Stimulated activated CD4-positive, alpha-beta T cell treated with anti-CD3 and anti-CD28 coated beads, Interleukin-12 subunit alpha, Interleukin-12 subunit beta, amount 100 ng/mL, for 48 hours (primary cell): ENCODE results near the gene ADGRE2.
"Not testable (repeated sequence)": the region's sequence is repeated elsewhere in the genome, so short reads cannot be mapped to it uniquely, and the experiment has no call there.

ENCODE experiments used
- DNase-seq, 3 donors: peaks; one replicate each; pipeline ENCODE4 v3.0.0-alpha.2; 2020; ENCODE audit warnings: low read depth in 2 of 3, low spot score in 1 of 3

ADGRE2 gene

GRCh38 chr19:14780622-14781225, 2.4 kb upstream of the ADGRE2 start:
- DNase-seq, result not testable (repeated sequence)

DNA sequence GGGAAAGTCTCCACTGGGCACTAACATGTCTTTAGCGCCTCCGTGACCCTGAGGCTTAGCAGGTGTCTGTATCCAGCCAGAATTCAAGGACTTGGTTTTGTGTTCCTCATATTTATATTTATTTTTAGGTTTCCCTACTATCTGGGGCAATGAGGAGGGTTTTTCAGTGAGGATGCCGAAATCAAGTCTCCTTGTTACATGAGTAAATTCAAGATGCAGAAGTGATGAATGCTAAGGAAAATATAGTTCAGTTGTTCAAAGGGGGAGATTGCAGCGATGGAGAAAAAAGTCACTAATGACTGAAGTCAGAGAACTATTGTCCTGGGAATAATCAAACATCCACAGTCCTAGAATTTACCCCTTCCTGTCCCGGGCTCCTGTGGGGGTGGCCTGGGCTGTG, 791 bp upstream of the ADGRE2 start:
- DNase-seq, result no peak

- not testable (repeated sequence) for DNase-seq
These were observed 715 bp downstream of the ADGRE2 start for GRCh38 chr19:14777645-14778044.

GRCh38 chr19:14775869-14776586, 2.3 kb downstream of the ADGRE2 start:
- DNase-seq, result no peak

DNA sequence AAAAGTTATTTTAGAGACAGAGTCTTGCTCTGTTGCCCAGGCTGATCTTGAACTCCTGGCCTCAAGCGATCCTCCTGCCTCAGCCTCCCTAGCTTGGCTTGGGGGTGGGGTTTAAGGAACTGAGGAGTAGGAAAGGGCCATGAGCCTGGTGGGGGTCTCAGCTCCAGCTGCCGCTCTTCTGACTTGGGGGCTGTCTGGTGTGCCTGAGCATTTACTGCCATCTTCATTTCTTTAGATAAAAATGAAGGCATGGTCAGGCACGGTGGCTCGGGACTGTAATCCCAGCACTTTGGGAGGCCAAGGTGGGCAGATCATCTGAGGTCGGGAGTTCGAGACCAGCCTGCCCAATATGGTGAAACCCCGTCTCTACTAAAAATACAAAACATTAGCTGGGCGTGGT, 3.0 kb downstream of the ADGRE2 start:
- DNase-seq, result not testable (repeated sequence)

- no peak for DNase-seq
These were observed 4.0 kb downstream of the ADGRE2 start for GRCh38 chr19:14774373-14774772.

DNA sequence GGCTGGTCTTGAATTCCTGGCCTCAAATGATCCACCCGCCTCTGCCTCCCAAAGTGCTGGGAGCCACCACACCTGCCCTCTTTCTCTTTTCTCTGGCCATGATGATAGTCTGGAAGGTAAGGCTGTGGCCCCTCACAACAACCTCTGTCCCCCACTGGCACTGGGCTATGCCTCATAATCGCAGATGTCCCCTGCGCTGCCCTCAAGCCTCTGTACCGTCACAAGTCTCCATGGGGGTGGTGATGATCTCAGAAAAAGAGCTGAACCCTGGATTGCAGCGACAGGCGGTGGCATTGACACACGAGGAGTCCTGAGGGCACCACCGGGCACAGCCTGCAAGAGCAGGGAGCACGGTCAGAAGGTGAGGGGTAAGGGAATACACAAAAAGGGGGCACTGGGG, 4.6 kb downstream of the ADGRE2 start:
- DNase-seq, result not testable (repeated sequence)

DNA sequence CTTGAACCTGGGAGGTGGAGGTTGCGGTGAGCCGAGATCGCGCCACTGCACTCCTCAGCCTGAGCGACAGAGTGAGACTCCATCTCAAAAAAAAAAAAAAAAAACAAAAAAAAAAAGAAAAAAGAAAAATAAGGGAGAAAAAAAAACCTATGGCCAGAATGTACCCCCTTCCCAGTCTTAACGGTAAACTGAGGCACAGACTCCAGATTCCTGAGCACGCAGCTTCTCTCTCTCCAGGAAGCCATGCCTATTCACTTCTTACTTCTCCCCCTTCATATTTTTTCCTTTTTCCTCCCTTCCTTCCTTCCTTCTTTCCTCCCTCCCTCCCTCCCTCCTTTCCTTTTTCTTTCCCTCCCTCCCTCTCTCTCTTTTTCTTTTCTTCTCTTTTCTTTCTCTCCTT, 5.4 kb downstream of the ADGRE2 start:
- no peak for DNase-seq

- DNase-seq, result no peak
These were observed 5.9 kb downstream of the ADGRE2 start for GRCh38 chr19:14772467-14772866.

DNA sequence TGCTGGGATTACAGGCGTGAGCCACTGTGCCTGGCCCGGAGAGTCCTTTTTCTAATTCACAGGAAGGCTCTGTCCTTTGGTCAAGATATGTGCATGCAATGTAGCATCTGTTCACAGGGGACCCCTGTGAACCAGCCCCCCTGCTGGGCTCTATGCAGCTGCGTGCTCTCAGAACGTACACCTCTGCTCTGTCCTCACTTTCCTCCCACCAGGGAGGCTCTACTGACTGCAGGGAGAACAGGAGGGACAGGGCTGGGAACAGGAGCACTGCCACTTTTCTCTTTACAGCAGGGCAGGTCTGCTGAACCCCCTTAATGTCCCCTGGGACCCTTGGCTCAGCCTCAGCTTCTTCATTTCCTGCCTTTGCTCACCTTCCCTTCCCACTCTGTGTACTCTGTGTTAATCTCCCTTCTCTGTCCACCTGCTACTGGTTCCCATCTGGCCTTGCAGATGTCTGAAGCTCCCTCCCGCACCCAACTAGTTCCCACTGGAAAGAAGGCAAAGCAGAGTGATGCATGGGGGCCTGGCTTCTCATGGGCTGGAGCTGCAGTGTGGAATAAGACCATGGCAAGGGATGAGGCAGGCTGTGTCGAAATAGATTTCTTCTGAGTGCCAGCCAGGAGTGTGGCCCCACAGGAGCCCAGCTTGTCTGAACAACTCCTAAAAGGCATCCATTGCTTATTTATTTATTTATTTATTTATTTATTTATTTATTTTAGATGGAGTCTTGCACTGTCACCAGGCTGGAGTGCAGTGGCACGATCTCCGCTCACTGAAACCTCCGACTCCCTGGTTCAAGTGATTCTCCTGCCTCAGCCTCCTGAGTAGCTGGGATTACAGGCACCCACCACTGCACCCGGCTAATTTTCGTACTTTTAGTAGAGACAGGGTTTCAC, 7.2 kb downstream of the ADGRE2 start:
- DNase-seq, result no peak

GRCh38 chr19:14770136-14770535, 8.2 kb downstream of the ADGRE2 start:
- DNase-seq, result no peak

- no peak for DNase-seq
These were observed 9.2 kb downstream of the ADGRE2 start for GRCh38 chr19:14769201-14769600.

GRCh38 chr19:14768001-14768400, 10.4 kb downstream of the ADGRE2 start:
- no peak for DNase-seq

DNA sequence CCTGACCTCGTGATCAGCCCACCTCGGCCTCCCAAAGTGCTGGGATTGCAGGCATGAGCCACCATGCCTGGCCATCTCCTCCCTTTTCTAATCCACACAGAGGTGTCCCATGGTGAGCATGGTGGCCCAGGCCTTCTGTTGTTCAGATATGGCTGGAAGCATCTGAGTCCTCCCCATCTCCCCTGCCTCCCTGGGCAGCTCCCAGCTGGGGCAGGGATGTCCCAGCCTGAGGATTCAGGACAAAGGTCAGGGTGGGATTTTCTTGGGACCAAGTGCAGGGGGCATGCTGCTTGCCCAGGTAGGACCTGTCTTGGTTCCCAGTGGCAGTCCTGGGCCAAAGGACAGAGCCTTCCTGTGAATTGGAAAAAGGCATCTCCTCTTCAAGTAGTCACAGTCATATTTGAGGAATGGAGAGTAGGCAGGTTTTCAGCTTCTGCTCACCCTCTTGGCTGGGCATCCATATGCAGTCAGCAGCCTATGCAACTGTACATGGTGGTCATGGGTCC, 10.8 kb downstream of the ADGRE2 start:
- no peak for DNase-seq

DNA sequence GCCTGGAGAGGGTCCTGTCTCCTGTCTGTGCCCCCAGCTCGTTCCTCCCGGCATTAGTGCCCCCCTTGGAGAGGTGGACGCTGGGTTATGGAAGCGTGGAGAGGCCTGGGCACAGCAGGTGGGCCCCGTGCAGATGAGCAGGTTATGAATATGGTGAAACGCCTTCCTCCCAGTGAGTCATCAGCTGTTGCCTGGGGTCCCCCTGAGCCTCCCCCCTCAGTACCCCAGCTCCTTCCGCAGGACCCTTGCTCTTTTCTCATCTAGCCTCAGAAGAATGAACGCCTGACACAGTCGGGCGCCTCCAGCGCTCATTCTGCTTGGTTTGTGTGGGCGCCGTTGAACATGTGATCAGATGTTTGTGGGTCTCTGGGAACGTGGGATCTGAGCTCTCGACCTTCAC, 12.5 kb downstream of the ADGRE2 start:
- not testable (repeated sequence) for DNase-seq

- DNase-seq, result not testable (repeated sequence)
These were observed 13.0 kb downstream of the ADGRE2 start for GRCh38 chr19:14765403-14765802.

DNA sequence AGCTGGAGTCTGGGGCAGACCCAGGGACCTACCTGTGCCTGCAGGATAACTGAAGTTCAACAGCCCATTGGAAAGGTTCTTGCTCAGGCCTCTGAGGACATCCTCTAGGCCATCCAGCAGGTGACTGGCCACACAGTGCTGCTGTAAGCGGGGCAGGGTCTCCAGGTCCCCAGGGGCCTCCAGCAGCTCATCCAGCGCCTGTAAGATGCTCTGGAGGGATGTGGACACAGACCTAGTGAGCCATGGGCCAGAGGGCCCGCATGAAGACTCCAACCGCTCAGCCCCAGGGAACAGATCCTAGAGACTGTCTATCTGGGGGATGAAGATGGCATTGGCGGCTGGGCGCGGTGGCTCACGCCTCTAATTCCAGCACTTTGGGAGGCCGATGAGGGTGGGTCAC, 14.0 kb downstream of the ADGRE2 start:
- DNase-seq, result no peak

DNA sequence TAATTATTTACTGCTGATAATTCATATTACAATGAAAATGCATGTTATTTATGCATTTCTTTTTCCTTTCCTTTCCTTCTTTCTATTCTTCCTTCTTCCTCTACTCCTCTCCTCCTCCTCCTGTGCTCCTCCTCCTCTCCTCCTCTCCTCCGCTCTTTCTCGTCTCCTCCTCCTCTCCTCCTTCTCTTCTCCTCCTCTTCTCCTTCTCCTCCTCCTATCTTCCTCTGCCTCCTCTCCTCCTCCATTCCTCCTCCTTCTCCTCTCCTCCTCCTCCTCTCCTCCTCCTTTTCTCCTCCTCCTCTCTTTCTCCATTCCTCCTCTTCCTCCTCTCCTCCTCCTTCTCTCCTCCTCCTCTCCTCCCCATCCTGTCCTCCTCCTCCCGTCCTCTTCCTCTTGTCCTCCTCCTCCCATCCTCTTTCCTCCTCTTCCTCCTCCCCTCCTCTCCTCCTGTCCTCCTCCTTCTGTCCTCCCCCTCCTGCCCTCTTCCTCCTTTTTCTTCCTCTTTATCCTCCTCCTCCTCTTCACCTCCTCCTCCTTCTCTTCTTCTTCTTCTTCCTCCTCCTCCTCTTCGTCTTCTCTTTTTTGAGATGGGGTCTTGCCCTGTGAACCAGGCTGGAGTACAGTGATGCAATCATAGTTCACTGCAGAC, 14.7 kb downstream of the ADGRE2 start:
- DNase-seq, result no peak

DNA sequence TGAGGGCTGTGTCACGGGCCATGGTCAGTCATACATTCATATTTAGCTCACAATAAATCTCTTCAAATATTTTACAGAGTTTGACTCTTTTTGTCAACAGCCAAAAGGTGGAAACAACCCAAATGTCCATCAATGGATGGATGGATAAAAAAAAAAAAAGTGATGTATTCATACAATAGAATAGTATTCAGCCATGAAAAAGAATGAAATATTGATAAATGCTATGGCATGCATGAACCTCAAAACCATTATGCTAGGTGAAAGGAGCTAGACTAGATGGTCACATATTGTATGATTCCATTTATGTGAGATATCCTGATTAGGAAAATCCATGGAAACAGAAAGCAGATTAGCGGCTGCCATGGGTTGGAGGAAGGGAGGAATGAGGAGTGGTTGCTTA, 16.2 kb downstream of the ADGRE2 start:
- DNase-seq, result no peak

GRCh38 chr19:14761607-14762006, 16.8 kb downstream of the ADGRE2 start:
- no peak for DNase-seq

GRCh38 chr19:14758816-14759215, 19.5 kb downstream of the ADGRE2 start:
- DNase-seq, result no peak
